Effector memory CD8-positive, alpha-beta T cell (primary cell): ENCODE measurements around the gene RFX8.
"Not testable (repeated sequence)": the region's sequence is repeated elsewhere in the genome, so short reads cannot be mapped to it uniquely, and the experiment has no call there.

Experiments used
- ATAC-seq: fragments of 150-1000 bp; cut with Tn5 transposase; replicated peaks from 2 replicates; pipeline ENCODE4 v1.10.0; 2021; ENCODE audit warnings: mild to moderate bottlenecking, moderate library complexity
- DNase-seq, 3 experiments: peaks; one replicate each; pipeline ENCODE4 v3.0.0; 2021
- H3K27ac Mint-ChIP-seq, 2 donors: one replicate each; pipeline ENCODE4 v1.8.0; 2022; ENCODE audit warnings: mild to moderate bottlenecking in 2 of 2, mixed read lengths in 2 of 2, moderate library complexity in 2 of 2
- H3K27me3 Mint-ChIP-seq, 2 donors: one replicate each; pipeline ENCODE4 v1.8.0; 2022; ENCODE audit warnings: mixed read lengths in 2 of 2
- H3K36me3 Mint-ChIP-seq: one replicate; pipeline ENCODE4 v1.8.0; 2022; ENCODE audit warnings: mild to moderate bottlenecking, moderate library complexity, mixed read lengths; ENCODE audit not compliant: insufficient read depth
- H3K4me1 Mint-ChIP-seq, 2 donors: one replicate each; pipeline ENCODE4 v1.8.0; 2022; ENCODE audit warnings: low read depth in 2 of 2, mixed read lengths in 2 of 2
- H3K4me3 Mint-ChIP-seq, 2 donors: one replicate each; pipeline ENCODE4 v1.8.0; 2022; ENCODE audit warnings: mild to moderate bottlenecking in 2 of 2, mixed read lengths in 2 of 2, moderate library complexity in 2 of 2
- H3K9me3 Mint-ChIP-seq, 2 donors: one replicate each; pipeline ENCODE4 v1.8.0; 2022; ENCODE audit warnings: mixed read lengths in 2 of 2

Gene RFX8

DNA sequence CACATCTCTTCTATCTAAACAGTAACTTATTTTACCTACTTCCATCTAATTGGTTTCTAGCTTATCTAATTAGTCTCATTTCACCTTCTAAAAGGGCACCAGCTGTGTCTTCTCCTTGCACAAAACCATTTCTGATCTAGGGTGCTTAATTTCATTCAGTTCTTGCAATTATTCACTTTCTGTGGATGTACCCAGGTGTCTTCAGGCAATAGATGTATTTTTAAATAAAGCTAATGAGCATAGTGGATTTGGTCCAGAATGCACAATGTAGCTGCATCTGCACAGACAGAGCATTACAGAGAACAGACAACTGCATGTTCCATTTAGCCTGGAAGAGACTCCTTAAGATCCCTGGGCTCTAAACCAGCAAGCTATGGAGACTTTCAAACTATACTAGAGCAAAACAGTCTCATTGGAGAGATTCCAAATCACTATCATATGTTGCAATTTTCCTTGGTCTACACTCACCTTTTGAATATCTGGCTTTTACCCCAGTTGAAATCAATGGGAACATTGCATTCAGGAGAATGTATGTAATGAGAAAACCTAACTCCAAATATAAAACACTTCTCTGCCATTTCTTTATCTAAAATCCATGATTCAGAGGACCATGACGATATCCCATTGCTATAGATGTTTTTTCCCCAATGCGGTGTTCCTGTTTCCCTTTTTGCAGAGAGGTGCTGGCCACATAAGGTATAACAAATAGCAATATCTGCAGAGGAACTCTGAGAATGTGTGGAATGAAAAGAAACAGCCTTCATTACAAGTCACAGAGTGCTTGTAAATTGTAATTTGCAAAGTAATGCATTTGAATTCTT lies 3.5 kb upstream of the RFX8 start:
- Mint-ChIP-seq H3K9me3 (no peaks in the 10 kb centered on the region), H3K27me3 (peaks cover 25% of the 10 kb centered on the region in 2 donors), H3K4me3 (no peak overlapping the region), H3K36me3 (no peaks in the 10 kb centered on the region), H3K27ac (no peak overlapping the region), H3K4me1 (peaks cover 6 to 9% of the 10 kb centered on the region in 2 donors)
- ATAC-seq: no peak
- no peak for DNase-seq

DNA sequence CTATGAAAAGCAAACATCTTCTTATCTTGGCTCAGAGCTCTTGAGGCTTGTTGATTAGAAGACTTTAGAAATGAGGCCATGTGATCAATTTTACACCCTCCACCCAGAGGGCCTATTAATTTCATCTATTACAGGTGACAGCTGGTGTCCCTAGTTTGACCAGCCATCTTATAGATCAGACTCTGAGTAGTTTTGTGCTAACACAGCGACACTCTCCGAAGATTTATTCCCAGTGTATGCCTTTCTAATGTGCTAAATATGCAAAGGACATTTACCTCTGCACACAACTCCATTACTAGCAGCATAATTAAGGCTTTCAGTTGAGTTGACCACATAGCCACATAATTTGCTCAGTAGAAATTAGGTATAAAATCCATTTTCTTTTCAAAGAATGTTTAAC lies 2.6 kb upstream of the RFX8 start:
- Mint-ChIP-seq H3K27me3 (peaks cover 25 to 31% of the 10 kb centered on the region in 2 donors), H3K36me3 (no peaks in the 10 kb centered on the region), H3K9me3 (no peaks in the 10 kb centered on the region), H3K4me3 (no peak overlapping the region), H3K27ac (no peak overlapping the region), H3K4me1 (peaks cover 6 to 9% of the 10 kb centered on the region in 2 donors)
- no peak for DNase-seq
- no peak for ATAC-seq

DNA sequence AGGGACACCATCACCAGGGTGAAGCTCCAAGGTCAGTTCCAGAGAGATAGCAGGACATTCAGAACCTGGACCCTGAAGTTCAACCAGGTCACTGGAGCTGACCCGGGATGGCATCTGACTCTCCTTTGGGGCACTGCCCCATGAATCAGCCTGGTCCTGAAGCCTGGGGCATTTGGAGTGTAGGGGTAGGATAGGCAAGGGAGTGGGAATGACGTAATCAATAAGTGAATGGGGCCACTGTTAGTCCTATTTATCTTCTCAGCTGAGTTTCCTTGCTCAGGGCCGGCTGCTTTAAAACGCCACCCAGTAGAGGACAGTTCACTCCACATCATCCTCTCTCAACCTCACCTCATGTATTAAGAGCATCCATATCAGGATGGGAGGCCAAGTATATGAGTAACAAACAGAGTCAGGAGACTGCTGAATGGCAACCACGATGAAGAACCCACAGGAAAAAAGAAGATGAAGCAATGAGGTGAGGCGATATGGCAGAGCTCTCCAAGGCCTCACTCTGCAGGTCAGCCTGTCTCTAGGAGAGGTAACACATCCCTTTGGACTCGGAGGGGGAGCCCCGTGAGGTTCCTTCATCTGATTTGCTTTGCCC lies 1.8 kb upstream of the RFX8 start:
- peaks cover 6 to 9% of the 10 kb centered on the region in 2 donors for H3K4me1 Mint-ChIP-seq

DNA sequence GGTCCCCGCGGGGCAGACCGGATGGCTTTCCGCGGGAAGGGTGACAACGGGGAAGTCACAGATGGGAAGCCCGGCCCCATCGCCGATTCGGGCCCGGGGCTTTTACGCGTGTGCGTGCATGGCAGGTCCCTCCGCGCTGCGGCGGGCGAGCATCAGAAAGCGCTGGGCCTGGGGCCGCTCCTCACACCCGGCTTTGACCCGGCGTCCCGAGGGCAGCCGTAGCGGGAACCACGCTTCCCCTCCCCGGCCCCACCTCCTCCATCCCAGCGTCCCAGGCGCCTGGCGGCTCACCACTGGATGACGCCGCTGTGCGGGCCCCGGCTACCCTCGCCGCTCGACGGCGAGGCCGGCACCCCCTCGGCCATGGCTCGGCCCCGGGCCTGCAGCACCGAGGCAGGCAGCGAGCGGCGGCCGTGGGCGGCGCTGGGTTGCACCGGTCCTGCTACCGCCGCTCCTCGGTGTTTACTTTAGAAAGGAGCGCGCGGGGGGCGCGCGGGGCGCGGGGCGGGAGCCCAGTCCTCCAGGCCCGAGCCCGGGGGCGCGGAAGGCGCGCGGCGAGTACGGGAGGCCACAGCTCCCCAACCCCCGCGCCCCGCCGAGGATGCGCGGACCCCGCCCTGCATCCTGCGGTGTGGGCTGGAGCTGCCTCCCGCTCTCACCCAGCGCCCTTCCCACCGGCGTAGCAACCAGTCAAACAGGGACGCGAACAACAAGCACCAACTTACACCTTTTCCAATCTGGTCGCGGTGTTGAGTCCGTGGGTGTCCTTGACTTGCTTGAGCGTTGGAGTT lies 806 bp downstream of the RFX8 start:
- Mint-ChIP-seq H3K4me1 (peaks cover 6 to 9% of the 10 kb centered on the region in 2 donors), H3K36me3 (peaks cover 3% of the 10 kb centered on the region), H3K27ac (peak overlapping the region in 1 of 2 donors; percentile 38), H3K27me3 (peaks cover 15 to 16% of the 10 kb centered on the region in 2 donors), H3K4me3 (peak overlapping the region; percentile 70 to 75), H3K9me3 (no peaks in the 10 kb centered on the region)
- DNase-seq (no peak), ATAC-seq (peak; percentile 44)

More for the DNA sequence above, 1.8 kb upstream of the RFX8 start:
- no peak overlapping the region for H3K4me3 Mint-ChIP-seq
- DNase-seq: no peak
- no peak overlapping the region for H3K27ac Mint-ChIP-seq
- ATAC-seq: no peak
- H3K36me3 Mint-ChIP-seq: no peaks in the 10 kb centered on the region
- no peaks in the 10 kb centered on the region for H3K9me3 Mint-ChIP-seq
- peaks cover 25 to 39% of the 10 kb centered on the region in 2 donors for H3K27me3 Mint-ChIP-seq

DNA sequence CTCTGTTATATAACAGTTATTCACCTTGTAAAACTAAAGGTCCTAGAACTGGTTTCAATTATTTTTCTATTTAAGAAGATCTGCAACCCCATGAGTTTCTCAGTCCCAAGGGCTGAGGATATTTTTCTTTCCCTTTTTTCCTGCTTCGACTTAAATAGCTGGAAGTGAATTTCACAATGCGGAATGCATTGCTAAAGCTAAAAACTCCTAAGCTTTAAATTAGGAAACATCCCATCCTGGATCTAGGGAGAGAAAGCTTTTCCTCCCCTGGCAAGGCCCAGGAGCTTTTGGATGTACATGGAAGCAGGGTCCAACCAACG lies 1.4 kb downstream of the RFX8 start:
- no peak for DNase-seq
- Mint-ChIP-seq H3K27ac (no peak overlapping the region), H3K36me3 (peaks cover 3% of the 10 kb centered on the region), H3K4me1 (peaks cover 6 to 9% of the 10 kb centered on the region in 2 donors), H3K9me3 (no peaks in the 10 kb centered on the region), H3K27me3 (peaks cover 15 to 16% of the 10 kb centered on the region in 2 donors), H3K4me3 (peak overlapping the region; percentile 70)
- no peak for ATAC-seq

DNA sequence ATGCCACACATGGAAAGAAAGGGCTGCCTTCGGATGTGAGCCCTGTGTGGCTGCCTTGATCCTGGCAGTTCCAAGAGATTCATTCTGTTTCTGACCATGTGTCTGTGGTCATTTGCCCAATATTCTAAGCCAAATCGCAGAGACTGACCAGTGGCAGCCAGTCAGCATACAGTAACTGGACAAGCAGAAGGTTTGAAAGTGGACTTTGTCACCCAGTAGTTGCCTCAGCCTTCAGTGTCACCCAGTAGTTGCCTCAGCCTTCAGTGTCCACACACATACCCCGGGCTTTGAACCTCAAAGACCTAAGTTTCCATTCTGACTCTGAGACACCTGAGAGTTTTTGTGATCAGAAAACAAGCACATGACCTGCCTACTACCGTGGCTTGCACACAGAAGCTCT lies 5.0 kb downstream of the RFX8 start:
- ATAC-seq (no peak), DNase-seq (no peak)
- no peak overlapping the region for H3K4me3 Mint-ChIP-seq
- peaks cover 1 to 3% of the 10 kb centered on the region in 2 donors for H3K4me1 Mint-ChIP-seq
- H3K27ac Mint-ChIP-seq: no peak overlapping the region
- H3K36me3 Mint-ChIP-seq: peaks cover 3% of the 10 kb centered on the region
- H3K9me3 Mint-ChIP-seq: no peaks in the 10 kb centered on the region
- H3K27me3 Mint-ChIP-seq: peaks cover 9 to 30% of the 10 kb centered on the region in 2 donors

DNA sequence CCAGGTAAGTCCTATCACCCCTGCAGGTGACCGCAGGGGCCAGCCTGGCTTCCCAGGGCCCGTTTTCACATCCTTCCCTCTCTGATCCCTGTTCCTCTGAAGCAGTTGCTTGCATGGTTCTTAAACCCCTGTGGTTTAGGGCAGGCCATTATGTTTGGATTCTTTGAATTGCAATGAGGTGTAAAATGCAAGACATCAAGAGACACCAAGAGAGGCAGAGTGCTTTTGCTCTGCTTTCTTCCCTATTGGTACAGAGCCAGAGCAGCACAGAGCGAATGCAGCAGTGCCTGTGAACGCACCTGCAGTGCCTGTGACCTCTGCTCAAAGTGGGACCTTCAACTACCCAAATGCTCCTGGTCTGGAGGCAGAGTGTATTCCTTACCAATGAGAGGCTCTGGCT lies 7.6 kb downstream of the RFX8 start:
- Mint-ChIP-seq H3K4me3 (no peak overlapping the region), H3K27me3 (peaks cover 13 to 45% of the 10 kb centered on the region in 2 donors), H3K4me1 (no peaks in the 10 kb centered on the region), H3K9me3 (no peaks in the 10 kb centered on the region), H3K36me3 (peaks cover 3% of the 10 kb centered on the region), H3K27ac (no peak overlapping the region)
- DNase-seq: no peak
- ATAC-seq: no peak

DNA sequence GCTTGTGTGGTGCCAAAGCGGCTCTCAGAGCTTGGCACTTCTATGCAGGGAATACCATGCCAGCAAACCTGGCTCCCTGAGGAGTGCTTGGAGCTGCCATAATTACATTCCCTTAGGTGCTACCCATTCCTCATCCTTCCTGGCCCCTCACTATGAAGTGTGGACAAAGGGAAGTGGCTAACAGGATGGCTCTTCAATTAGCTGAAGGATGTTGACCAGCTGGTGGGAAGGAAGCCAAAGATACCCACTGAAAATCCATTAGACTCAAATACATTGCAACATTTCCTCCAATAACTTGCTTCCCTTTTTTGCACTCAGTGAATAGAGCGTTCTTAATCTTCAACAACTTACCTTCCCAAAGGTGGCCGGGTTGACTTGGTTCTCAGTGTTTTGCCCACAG lies 8.5 kb downstream of the RFX8 start:
- DNase-seq (no peak), ATAC-seq (no peak)
- peaks cover 3% of the 10 kb centered on the region for H3K36me3 Mint-ChIP-seq
- H3K27ac Mint-ChIP-seq: no peak overlapping the region
- H3K4me3 Mint-ChIP-seq: no peak overlapping the region
- no peaks in the 10 kb centered on the region for H3K9me3 Mint-ChIP-seq
- no peaks in the 10 kb centered on the region for H3K4me1 Mint-ChIP-seq
- H3K27me3 Mint-ChIP-seq: peaks cover 13 to 37% of the 10 kb centered on the region in 2 donors

DNA sequence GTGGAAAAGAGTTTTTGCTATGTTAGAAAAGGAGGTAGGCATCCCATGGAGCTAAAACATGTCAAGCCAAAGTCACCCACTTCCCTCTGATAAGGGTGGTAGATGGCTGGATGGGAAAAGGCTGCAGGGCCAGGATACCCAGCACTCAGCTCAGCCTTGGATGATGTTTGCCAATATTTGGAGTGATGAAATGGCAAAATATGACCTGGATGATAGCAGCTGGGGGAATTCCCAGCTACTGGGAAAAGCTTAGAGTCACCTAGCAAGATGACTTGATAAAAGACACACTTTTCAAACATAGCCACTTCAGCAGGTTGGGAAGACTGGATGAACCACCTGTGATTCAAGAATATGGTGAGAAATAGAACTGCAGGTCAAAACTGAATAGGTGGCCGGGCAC lies 10.1 kb downstream of the RFX8 start:
- Mint-ChIP-seq H3K9me3 (no peaks in the 10 kb centered on the region), H3K4me3 (no peak overlapping the region), H3K4me1 (no peaks in the 10 kb centered on the region), H3K36me3 (no peaks in the 10 kb centered on the region), H3K27me3 (peaks cover 15 to 37% of the 10 kb centered on the region in 2 donors), H3K27ac (no peak overlapping the region)
- no peak for DNase-seq
- no peak for ATAC-seq

DNA sequence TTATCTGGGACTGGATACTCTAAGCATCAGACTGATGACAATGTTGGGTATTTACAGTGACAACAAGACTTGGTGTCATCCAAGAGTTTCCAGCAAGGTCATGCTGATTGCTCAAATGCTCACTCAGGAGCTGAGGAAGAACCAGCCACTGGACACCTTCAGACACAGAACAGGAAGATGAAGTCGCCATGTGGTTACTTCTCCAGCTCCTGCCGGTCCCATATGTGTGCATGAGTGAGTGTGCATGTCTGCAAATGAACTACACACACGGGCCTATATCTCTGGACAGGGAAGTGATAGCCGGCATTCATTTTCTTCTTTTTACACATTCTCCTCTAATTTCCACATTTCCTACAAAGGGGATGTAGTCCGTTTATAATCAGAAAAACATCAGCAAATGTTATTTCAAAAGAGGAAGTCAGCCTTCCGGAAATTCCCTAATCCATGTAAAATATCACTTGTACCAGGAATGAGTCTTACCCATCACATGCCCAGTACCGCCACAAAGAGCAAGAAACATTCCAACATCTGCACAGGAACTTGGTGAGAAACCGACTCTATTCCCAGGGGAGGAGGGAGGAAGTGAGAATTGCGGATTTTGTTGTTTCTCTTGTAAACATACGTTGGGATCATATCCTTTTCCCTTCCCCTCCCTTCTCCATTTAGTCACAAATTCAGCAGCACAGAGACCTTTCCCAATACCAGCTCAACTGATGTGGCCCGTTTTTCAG lies 10.8 kb downstream of the RFX8 start:
- no peaks in the 10 kb centered on the region for H3K9me3 Mint-ChIP-seq
- no peak overlapping the region for H3K4me3 Mint-ChIP-seq
- ATAC-seq: no peak
- H3K4me1 Mint-ChIP-seq: no peaks in the 10 kb centered on the region
- no peaks in the 10 kb centered on the region for H3K36me3 Mint-ChIP-seq
- H3K27ac Mint-ChIP-seq: no peak overlapping the region
- DNase-seq: no peak
- H3K27me3 Mint-ChIP-seq: peaks cover 14 to 40% of the 10 kb centered on the region in 2 donors

DNA sequence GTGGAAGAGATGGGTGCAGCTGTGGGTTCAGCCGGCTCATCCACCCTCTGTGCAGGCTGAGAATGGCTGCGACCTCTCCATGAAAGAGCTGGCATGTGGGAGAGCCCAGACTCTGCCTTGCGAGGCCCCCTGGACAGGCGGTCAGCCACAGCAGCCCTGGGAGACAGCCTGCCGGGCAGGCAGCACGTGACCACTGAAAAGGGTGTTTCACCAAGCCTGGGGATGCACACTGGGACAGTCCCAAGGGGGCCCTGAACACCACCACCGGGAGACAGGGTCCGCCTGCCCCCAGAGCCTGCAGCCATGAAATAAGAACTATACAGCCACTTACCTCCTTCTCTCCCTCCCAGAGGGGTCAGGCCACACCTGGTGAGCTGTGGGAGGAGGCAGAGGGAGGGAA lies 11.5 kb downstream of the RFX8 start:
- Mint-ChIP-seq H3K27ac (no peak overlapping the region), H3K9me3 (no peaks in the 10 kb centered on the region), H3K36me3 (no peaks in the 10 kb centered on the region), H3K27me3 (peaks cover 19 to 44% of the 10 kb centered on the region in 2 donors), H3K4me1 (no peaks in the 10 kb centered on the region), H3K4me3 (no peak overlapping the region)
- DNase-seq (no peak), ATAC-seq (no peak)

DNA sequence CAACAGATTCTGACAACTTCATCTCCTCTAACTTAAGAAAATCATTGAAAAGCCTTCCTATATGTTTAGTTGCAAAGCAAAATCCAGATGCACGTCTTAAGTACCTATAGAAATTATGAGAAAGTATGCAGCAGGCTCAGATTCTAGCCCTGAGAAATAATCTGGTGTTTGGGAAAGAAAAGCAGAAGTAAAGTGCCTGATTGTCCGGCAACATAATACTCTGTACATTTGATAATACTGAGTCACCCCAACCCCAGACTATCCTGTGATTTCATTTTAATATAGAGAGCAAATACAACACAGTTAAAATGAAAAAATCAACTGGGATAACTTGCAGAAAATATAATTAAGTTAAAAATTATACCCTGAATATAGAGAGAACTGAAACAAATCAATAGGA lies 13.5 kb downstream of the RFX8 start:
- Mint-ChIP-seq H3K4me3 (no peak overlapping the region), H3K4me1 (no peaks in the 10 kb centered on the region), H3K36me3 (no peaks in the 10 kb centered on the region), H3K27ac (no peak overlapping the region), H3K27me3 (peaks cover 25 to 39% of the 10 kb centered on the region in 2 donors), H3K9me3 (no peaks in the 10 kb centered on the region)
- DNase-seq (no peak), ATAC-seq (no peak)

DNA sequence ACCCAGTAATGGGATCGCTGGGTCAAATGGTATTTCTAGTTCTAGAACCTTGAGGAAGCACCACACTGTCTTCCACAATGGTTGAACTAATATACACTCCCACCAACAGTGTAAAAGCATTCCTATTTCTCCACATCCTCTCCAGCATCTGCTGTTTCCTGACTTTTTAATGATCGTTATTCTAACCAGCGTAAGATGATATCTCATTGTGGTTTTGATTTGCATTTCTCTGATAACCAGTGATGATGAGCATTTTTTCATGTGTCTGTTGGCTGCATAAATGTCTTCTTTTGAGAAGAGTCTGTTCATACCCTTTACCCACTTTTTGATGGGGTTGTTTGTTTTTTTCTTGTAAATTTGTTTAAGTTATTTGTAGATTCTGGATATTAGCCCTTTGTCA lies 20.5 kb downstream of the RFX8 start:
- H3K4me1 Mint-ChIP-seq, DNase-seq, H3K9me3 Mint-ChIP-seq, H3K36me3 Mint-ChIP-seq, ATAC-seq, H3K4me3 Mint-ChIP-seq, H3K27ac Mint-ChIP-seq: not testable (repeated sequence)
- peaks cover 12 to 17% of the 10 kb centered on the region in 2 donors for H3K27me3 Mint-ChIP-seq
